GM04504 (cell line): Measurements from ENCODE around the gene ACOX3.
"Not testable (repeated sequence)": the region's sequence is repeated elsewhere in the genome, so short reads cannot be mapped to it uniquely, and the experiment has no call there.

ENCODE experiments used
- DNase-seq: peaks from one replicate; pipeline ENCODE4 v3.0.0-alpha.2; 2012; ENCODE audit warnings: low read depth

The ACOX3 gene

DNA sequence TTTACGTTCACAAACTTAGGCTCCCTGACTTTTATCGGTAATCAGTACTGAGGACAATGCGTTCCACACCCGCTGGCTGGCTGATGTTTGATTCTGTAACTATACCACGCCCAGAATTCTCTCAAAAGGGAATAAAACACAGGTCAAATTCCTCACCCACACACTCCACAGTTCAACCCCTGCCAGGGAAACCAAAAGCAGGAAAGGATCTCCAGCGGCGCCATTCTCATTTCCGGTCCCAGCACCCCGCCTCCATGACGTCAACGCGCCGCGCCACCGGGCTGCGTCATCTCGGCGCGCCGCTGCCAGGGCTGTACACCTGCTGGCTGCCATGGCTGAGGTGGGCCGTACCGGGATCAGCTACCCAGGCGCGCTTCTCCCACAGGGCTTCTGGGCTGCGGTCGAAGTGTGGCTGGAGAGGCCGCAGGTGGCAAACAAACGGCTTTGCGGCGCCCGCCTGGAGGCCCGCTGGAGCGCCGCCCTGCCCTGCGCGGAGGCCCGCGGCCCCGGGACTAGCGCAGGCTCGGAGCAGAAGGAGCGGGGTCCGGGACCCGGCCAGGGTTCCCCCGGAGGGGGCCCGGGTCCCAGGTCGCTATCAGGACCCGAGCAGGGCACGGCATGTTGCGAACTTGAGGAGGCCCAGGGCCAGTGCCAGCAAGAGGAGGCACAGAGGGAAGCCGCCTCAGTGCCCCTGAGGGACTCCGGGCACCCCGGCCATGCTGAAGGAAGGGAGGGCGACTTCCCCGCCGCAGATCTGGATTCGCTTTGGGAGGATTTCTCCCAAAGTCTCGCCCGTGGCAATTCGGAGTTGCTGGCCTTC, at the start of gene ACOX3, which contains the start of gene TRMT44:
Gene ACOX3 (minus strand): TSS at position 232 of the 820 bp plus-strand sequence. CDS start 24,202 bp downstream, outside the sequence.
Gene TRMT44 (plus strand): TSS at position 286 of the 820 bp plus-strand sequence. CDS start 46 bp downstream, at position 332.
- DNase-seq, result peak; percentile 81

DNA sequence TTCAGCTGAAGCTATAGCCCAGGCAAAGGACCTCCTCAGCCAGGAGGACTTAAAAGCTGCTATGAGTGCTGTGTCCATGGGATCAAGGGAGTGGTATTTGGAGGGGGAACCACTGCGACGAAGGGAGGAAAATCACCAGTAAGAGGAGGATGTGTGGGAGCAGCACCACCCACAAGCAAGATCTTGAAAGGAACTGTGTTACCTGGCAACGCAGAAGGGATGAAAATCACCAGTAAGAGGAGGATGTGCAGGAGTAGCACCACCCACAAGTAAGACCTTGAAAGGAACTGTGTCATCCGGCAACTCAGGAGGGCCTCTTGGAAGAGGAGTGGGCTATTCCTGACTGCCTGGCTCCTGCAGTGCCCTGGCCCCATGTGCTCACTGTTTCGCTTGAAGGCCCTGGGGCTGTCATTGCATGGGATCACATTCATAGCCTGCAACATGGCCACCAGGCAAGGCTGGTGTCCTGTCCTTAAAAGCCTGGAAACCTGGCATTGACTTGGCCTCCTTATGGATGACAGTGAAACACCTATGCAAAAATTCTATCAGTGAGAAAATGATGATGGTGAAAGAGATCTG, 48.4 kb upstream of the ACOX3 start:
- DNase-seq, result no peak

GRCh38 chr4:8486643-8487042, 46.1 kb upstream of the ACOX3 start:
- not testable (repeated sequence) for DNase-seq

GRCh38 chr4:8480221-8480620, 39.7 kb upstream of the ACOX3 start:
- DNase-seq, result no peak

- DNase-seq, result no peak
Measured at GRCh38 chr4:8478801-8479744, 38.5 kb upstream of the ACOX3 start.

DNA sequence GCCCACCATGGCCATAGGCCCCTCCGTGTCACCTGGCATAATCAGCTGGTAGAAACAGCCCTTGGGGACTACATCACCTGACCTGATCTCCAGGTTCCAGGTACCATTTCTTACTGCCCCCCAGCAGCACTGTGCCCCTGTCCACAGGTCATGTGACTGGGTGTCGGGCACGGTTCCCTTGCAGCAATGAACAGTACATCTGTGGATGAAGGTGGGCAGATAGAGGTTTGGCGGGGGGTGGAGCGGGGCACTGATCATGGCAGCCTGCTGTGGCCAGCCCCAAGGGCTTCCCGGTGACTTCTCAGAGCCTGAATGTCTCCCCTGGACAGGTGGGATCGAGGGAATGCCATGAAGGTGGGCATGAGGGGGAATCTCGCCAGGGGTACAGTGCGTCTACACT, 37.8 kb upstream of the ACOX3 start:
- no peak for DNase-seq

- DNase-seq, result no peak
Measured at GRCh38 chr4:8477676-8478075, 37.2 kb upstream of the ACOX3 start.

- no peak for DNase-seq
Measured at GRCh38 chr4:8477095-8477635, 36.6 kb upstream of the ACOX3 start.

- DNase-seq, result no peak
Measured at GRCh38 chr4:8475751-8476575, 35.4 kb upstream of the ACOX3 start.

- no peak for DNase-seq
Measured at GRCh38 chr4:8474856-8475255, 34.3 kb upstream of the ACOX3 start.

GRCh38 chr4:8473920-8474590, 33.5 kb upstream of the ACOX3 start:
- DNase-seq, result no peak

DNA sequence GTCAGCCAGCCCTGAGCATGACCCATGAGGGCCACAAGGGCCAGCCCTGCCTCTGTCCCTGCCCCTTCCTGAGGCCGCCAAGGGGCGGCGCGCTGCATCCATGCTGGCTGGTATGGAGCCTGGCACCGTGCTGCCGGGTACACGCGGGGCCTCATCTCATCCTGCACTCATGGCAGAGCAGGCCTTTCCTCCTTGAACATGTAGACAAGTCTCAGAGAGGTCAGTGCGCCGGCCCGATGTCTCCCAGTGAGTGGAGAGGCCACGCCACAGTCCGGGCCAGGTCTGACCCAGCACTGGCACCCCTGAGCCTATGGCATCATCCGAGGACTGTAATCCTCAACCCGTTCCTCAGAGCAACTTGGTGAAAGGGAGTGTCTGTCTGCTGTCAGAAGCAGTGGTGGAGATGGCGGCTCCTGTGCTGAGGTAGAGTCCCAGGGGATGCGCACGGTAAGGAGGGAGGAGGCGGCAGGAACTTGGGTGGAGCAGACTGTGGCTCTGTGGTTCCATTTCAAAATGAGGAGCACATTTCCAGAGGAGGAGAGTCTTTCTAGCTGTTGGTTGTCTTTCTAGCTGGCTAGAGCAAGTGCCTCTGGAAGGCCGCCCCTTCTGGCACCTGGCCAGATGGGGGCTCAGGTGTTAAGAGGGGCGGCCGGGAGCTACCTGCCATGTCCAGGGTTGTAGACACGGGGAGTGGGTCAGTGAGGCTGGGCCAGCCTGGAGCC, 32.8 kb upstream of the ACOX3 start:
- DNase-seq, result no peak

DNA sequence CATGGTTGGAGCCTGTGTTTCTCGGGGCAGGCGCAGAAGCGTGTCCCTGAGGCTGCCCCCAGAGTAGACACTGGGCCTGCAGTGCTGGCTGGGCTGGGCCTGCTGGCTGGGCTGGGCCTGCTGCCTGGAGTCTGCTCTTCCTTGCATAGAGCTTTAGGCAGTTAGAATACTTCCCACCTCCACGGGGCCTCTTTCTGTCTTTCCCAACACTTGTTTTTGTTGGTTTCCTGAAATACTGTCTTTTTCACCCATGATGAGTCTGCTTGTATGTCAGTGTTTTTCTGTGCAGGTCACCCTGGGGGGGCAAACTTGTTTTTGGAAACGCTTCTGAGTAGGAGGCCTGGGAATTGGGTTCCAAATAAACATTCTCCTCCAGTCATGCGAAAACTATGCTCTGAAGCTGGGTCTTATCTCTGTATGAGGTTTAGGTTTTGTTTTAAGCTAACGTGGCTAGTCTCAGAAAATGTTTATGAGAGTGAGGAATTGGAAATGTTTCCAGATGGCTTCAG, 32.2 kb upstream of the ACOX3 start:
- DNase-seq, result peak; percentile 92

DNA sequence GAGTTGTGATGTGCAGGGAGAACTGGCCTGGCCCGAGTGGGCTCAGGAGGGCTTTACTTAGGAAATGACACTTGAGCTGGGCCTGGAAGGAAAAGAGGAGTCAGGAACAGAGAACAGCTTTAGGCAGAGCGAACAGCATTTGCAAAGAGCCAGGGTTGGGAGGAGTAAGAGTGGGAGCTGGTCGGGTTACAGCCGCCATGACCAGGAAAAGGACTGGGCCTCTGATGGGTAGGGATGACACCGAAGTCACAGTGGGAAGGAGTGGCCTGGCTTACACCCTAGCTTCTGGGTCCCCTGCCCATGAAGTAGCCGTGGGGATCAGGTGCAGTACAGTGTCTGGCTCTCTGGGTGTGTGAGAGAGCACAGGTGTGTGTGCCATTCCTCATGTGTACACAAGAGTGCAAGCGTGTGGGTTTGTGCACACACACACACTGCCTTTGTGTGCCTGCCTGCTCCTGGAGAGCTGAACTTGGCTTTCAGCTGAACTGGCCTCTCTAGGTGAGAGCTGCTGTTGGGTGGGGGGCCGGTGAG, 31.7 kb upstream of the ACOX3 start:
- DNase-seq, result no peak

DNA sequence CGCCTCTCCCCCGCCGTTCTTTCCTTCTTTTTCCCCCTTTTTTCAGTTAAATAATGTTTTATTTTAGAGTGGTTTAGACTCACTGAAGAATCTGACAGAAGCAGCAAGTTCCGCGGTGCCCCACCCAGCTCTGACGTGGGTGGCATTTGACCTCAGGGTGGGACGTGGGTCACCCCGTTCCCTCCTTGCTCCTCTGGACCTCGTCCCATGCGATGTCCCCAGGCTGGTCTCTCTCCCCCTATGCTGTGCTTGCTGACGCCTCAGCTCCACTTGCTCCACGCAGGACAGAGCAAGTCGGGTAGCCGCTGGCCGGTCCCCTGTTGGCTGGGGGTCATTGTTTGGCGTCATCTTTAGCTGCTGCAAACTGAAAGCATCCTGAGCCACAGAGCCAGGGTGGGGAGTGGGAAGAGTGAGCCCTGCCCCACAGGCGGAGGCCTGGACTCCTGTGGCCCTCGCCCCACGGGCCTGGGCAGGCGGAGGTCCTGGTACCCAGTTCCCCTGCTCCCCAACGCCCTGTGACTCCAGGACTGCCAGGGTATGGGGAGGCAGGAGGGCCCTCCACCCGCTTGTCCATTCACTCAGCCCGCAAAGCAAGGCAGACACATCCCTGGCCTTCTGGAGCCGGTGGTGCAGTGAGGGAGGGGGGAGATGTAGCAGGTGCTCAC, 30.8 kb upstream of the ACOX3 start:
- no peak for DNase-seq

DNA sequence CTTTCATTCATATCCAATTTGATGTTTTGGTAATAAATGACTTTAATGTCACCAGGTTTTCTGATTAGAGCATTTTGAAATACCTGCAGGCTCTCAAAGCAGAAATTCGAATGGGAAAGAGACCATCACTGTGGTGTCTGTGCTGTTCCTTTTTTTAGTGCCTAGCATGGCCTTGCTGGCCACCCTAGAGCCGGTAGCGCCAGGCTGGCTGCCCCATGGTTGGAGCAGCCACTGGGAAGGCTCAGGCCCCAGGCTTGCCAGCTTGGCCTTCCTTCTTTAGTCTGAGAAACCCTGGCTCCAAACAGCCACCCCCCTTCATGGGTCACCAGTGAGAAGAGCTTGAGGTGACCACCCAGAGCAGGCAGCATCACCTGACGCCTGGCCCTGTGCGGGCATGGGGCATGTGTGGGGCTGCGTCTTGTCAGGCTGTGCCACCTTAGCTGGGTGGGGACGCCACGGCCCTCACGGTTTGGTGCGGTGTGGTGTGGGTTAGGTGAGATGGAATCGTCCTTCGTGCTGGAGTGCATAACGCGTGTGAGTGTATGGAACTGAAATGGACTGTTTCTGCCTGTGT, 30.0 kb upstream of the ACOX3 start:
- no peak for DNase-seq

GRCh38 chr4:8469550-8469949, 29.0 kb upstream of the ACOX3 start:
- DNase-seq, result no peak

DNA sequence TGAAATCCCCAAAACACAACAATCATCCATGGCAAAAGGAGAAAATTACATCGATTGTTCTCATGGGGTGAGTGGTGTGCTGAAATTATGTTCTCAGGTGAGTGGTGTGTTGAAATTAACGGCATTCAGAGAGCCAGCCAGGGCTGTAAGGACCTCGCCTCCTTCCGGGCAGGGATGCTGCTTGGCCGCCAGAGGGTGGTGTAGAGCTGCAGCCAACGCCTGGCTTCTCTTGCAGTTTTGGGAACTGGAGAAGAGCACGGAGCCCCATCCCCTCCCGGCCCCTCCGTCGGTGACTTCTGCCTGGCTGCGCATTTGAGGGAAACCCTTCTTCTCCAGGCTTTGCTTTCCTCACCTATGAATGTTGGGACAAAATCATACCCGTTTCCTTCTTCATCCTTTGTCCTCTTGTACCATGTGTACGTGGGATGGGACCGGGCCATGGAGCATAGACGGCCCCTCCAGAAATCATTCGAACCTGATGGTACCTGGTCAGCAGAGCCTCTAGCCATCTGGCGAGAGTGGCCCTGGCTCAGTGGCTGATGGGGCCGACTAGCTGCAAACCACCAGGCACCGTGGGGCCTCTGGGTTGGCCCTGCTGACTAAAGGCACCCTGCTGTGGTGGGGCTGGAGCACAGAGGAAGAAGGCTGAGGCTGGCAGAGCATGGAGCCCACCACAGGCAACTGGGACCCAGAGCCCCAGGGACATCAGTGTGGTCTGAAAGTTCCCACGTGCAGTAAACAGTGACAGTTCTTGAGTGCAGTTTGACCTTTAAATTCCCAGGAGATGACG, 28.4 kb upstream of the ACOX3 start:
- peak; percentile 23 for DNase-seq
